Lung (tissue), 12 donors: ENCODE measurements around the gene C19orf33. TPM values are rescaled to one million over a fixed set of nuclear protein-coding genes. Genes with fewer than 3 reads are reported as not detected.

Source experiments
- ATAC-seq: fragments of 200-7000 bp; cut with Tn5 transposase; one replicate; pipeline ENCODE4 v1.9.1; 2020; ENCODE audit warnings: moderate number of reproducible peaks; ENCODE audit not compliant: insufficient read depth, low FRiP score
- DNase-seq, 3 donors: peaks; one replicate each; pipeline ENCODE4 v3.0.0-alpha.2; 2013 to 2017
- H3K27ac ChIP-seq, 2 donors: one replicate each; pipeline ENCODE4 v1.5.1; 2013; ENCODE audit warnings: mild to moderate bottlenecking in 2 of 2, moderate library complexity in 2 of 2, control low read depth in 1 of 2, inconsistent platforms in 1 of 2, low read depth in 1 of 2, low read length in 1 of 2
- H3K27me3 ChIP-seq, 3 donors: one replicate each; pipeline ENCODE4 v1.5.1; 2013; ENCODE audit warnings: low read length in 2 of 3; ENCODE audit not compliant: control insufficient read depth in 3 of 3, insufficient read depth in 3 of 3
- H3K36me3 ChIP-seq, 4 donors: one replicate each; pipeline ENCODE4 v1.5.1; 2013; ENCODE audit warnings: low read length in 4 of 4, mild to moderate bottlenecking in 1 of 4, moderate library complexity in 1 of 4; ENCODE audit not compliant: control insufficient read depth in 4 of 4, insufficient read depth in 4 of 4
- H3K4me1 ChIP-seq, 5 donors: one replicate each; pipeline ENCODE4 v1.5.1; 2013; ENCODE audit warnings: low read length in 5 of 5, mild to moderate bottlenecking in 2 of 5, moderate library complexity in 1 of 5; ENCODE audit not compliant: control insufficient read depth in 5 of 5, insufficient read depth in 5 of 5
- H3K4me3 ChIP-seq: one replicate; pipeline ENCODE4 v1.5.1; 2013; ENCODE audit warnings: mild to moderate bottlenecking, control low read depth, moderate library complexity
- H3K9ac ChIP-seq, 2 donors: one replicate each; pipeline ENCODE4 v1.5.1; 2013; ENCODE audit warnings: low read length in 2 of 2, control low read depth in 1 of 2; ENCODE audit not compliant: insufficient read depth in 1 of 2
- H3K9me3 ChIP-seq, 4 donors: one replicate each; pipeline ENCODE4 v1.5.1; 2013; ENCODE audit warnings: low read length in 3 of 4, mild to moderate bottlenecking in 1 of 4, moderate library complexity in 1 of 4; ENCODE audit not compliant: control insufficient read depth in 4 of 4, insufficient read depth in 3 of 4
- CTCF ChIP-seq: IDR thresholded peaks from 2 replicates; pipeline ENCODE4 v1.5.1; 2012; ENCODE audit warnings: mild to moderate bottlenecking; ENCODE audit errors: control extremely low read depth, extremely low read depth
- WGBS, 2 donors: extraction: QIAGEN DNeasy Blood & Tissue Kit; methylation state at CpG; one replicate each; pipeline ENCODE4 v1.1.7; 2013; 5-methylcytosine and 5-hydroxymethylcytosine counted together
- polyA plus RNA-seq, 2 donors: library from polyadenylated mRNA; stranded (reverse); fragments of 200-250 nt; gene quantifications; one replicate each; pipeline ENCODE4 v1.2.1, GENCODE V29; 2013
- total RNA-seq, 2 donors: library from RNA; depleted of rRNA in 1 of 2; stranded (reverse); fragments of >200 nt in 1 of 2; gene quantifications; one replicate each; pipeline ENCODE4 v1.2.1, GENCODE V29; 2014 to 2021
- donor health status: control.
- donor health status: control.
- donor health status: Bipolar disorder and iron deficiency.
- donor health status: healthy.
- donor health status: DM: yes; HTN: yes; CAD: no.

Gene C19orf33
- total and polyA plus RNA-seq, 4 donors: 32.0 to 687 (median 131) TPM

- Histone ChIP-seq H3K9me3 (no peaks in the 10 kb centered on the region), H3K4me3 (no peak overlapping the region), H3K27me3 (no peaks in the 10 kb centered on the region), H3K9ac (no peak overlapping the region), H3K4me1 (peaks cover 6 to 26% (median 23%) of the 10 kb centered on the region in 5 donors), H3K36me3 (peaks cover 0 to 7% (median 0%) of the 10 kb centered on the region in 4 donors), H3K27ac (peak overlapping the region in 1 of 2 donors; percentile 65)
- DNase-seq: no peak
- WGBS, 2 donors: 69 to 82% methylated on average over 7 of the region's 7 CpGs
- no peak for TF ChIP-seq CTCF
- ATAC-seq: no peak
Measured at GRCh38 chr19:38281811-38282566, 22.1 kb upstream of the C19orf33 start.

- no peak for TF ChIP-seq CTCF
- H3K4me1 ChIP-seq: peaks cover 0 to 17% (median 14%) of the 10 kb centered on the region in 5 donors
- DNase-seq (no peak), ATAC-seq (no peak)
- H3K9me3 ChIP-seq: no peaks in the 10 kb centered on the region
- H3K27ac ChIP-seq: peak overlapping the region in 1 of 2 donors; percentile 52
- peaks cover 0 to 8% (median 0%) of the 10 kb centered on the region in 4 donors for H3K36me3 ChIP-seq
- WGBS, 2 donors: 79 to 80% methylated on average over 8 of the region's 8 CpGs
- no peak overlapping the region for H3K9ac ChIP-seq
- no peak overlapping the region for H3K4me3 ChIP-seq
- H3K27me3 ChIP-seq: no peaks in the 10 kb centered on the region
Measured at GRCh38 chr19:38283271-38283670, 20.8 kb upstream of the C19orf33 start.

- H3K9ac ChIP-seq: no peak overlapping the region
- peaks cover 0 to 19% (median 4%) of the 10 kb centered on the region in 5 donors for H3K4me1 ChIP-seq
- H3K27me3 ChIP-seq: no peaks in the 10 kb centered on the region
- no peak for TF ChIP-seq CTCF
- peak in 1 of 3 donors; percentile 20 for DNase-seq
- H3K4me3 ChIP-seq: no peak overlapping the region
- H3K9me3 ChIP-seq: no peaks in the 10 kb centered on the region
- peak; percentile 29 for ATAC-seq
- H3K36me3 ChIP-seq: peaks cover 0 to 8% (median 0%) of the 10 kb centered on the region in 4 donors
- H3K27ac ChIP-seq: no peak overlapping the region
- 27 to 46% methylated on average over 7 of the region's 7 CpGs for WGBS, 2 donors
Measured at GRCh38 chr19:38284422-38284821, 19.6 kb upstream of the C19orf33 start.
